Measurements from ENCODE around the gene KCNH3.
"Not testable (repeated sequence)": the region's sequence is repeated elsewhere in the genome, so short reads cannot be mapped to it uniquely, and the experiment has no call there.

The KCNH3 gene, protein sequence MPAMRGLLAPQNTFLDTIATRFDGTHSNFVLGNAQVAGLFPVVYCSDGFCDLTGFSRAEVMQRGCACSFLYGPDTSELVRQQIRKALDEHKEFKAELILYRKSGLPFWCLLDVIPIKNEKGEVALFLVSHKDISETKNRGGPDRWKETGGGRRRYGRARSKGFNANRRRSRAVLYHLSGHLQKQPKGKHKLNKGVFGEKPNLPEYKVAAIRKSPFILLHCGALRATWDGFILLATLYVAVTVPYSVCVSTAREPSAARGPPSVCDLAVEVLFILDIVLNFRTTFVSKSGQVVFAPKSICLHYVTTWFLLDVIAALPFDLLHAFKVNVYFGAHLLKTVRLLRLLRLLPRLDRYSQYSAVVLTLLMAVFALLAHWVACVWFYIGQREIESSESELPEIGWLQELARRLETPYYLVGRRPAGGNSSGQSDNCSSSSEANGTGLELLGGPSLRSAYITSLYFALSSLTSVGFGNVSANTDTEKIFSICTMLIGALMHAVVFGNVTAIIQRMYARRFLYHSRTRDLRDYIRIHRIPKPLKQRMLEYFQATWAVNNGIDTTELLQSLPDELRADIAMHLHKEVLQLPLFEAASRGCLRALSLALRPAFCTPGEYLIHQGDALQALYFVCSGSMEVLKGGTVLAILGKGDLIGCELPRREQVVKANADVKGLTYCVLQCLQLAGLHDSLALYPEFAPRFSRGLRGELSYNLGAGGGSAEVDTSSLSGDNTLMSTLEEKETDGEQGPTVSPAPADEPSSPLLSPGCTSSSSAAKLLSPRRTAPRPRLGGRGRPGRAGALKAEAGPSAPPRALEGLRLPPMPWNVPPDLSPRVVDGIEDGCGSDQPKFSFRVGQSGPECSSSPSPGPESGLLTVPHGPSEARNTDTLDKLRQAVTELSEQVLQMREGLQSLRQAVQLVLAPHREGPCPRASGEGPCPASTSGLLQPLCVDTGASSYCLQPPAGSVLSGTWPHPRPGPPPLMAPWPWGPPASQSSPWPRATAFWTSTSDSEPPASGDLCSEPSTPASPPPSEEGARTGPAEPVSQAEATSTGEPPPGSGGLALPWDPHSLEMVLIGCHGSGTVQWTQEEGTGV

DNA sequence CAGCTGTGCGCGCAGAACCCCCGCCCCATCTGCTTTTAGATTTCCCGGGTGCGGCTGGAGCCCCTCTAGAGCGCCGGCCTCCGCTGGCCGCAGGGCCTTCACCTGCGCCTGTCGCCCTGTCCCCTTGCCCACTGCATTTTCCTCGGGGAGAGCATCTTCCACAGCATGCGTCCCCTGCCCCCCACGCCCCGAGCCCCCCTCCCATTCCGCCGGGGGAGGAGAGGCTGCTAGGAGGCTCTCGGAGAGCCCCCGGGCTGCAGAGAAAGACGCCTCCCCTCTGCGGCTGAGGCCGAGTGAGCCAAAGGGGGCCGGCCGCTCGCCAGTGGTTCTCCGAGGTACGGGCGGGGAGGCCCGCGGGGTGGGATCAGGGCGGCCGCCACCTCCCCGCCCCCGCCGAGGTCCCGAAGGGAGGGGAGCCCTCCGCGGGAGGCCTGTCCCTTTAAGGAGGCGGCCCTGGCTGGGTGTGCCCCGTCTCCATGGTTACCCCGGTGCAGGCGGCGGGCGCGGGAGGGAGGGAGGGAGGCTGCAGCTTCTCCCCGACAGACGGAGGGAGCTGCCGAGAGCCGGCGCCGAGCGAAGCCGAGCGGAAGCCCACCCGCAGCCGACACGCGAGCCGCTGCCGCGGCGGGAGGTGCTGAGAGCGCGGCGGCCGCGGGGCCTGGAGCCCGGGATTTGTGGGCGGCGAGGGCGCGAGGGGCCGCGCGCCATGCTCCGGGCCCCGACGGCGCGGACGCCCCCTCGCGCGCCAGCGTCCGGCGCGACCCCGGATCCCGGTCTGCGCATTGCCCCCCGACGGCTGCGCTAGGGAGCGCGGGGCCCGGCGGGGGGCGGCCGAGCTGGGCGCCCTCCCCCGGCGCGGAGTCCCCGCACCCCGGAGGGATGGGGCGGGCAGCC is at the start of gene KCNH3:
Gene KCNH3 (plus strand): TSS at position 521 of the 894 bp plus-strand sequence. CDS start 387 bp downstream, outside the sequence.
- no peaks in the 10 kb centered on the region for H3K9me3 ChIP-seq
- peak within 1 kb of the TSS; percentile 34 for H3K4me3 ChIP-seq
- in situ Hi-C loops (cut with MboI; ENCODE audit: low sequenced_read_pairs) = no loop called here
- H3K27me3 ChIP-seq (ENCODE audit: low read depth) = peaks cover 4% of the 10 kb centered on the region; the same call in 1 of the 2 replicates
- peaks cover 3% of the 10 kb centered on the region for H3K4me1 ChIP-seq
- no peaks in the 10 kb centered on the region for H3K36me3 ChIP-seq (replicated peaks)
- DNase-seq (ENCODE audit: low spot score in 2 of 2) = peak; percentile 82 to 95

- Histone ChIP-seq H3K36me3 (replicated peaks) (no peaks in the 10 kb centered on the region), H3K4me3 (no peak overlapping the region), H3K9me3 (no peaks in the 10 kb centered on the region), H3K4me1 (no peaks in the 10 kb centered on the region), H3K27me3 (ENCODE audit: low read depth) (no peaks in the 10 kb centered on the region)
- in situ Hi-C loops (cut with MboI; ENCODE audit: low sequenced_read_pairs) = no loop called here
- DNase-seq (ENCODE audit: low spot score in 2 of 2) = no peak
These were observed 49.7 kb upstream of the KCNH3 start for GRCh38 chr12:49489154-49489553.

GRCh38 chr12:49489720-49490119 is 49.1 kb upstream of the KCNH3 start:
- DNase-seq (ENCODE audit: low spot score in 2 of 2) = peak in 1 of 2 experiments; percentile 19
- in situ Hi-C loops (cut with MboI; ENCODE audit: low sequenced_read_pairs) = no loop called here
- no peaks in the 10 kb centered on the region for H3K4me1 ChIP-seq

GRCh38 chr12:49491823-49492222 is 47.0 kb upstream of the KCNH3 start:
- Histone ChIP-seq H3K4me1 (no peaks in the 10 kb centered on the region), H3K4me3 (no peak overlapping the region), H3K27me3 (ENCODE audit: low read depth) (no peaks in the 10 kb centered on the region), H3K36me3 (replicated peaks) (no peaks in the 10 kb centered on the region), H3K9me3 (no peaks in the 10 kb centered on the region)
- DNase-seq (ENCODE audit: low spot score in 2 of 2) = no peak
- in situ Hi-C loops (cut with MboI; ENCODE audit: low sequenced_read_pairs) = no loop called here

More at GRCh38 chr12:49489720-49490119, 49.1 kb upstream of the KCNH3 start:
- no peak overlapping the region for H3K4me3 ChIP-seq
- no peaks in the 10 kb centered on the region for H3K36me3 ChIP-seq (replicated peaks)
- no peaks in the 10 kb centered on the region for H3K27me3 ChIP-seq (ENCODE audit: low read depth)
- H3K9me3 ChIP-seq = no peaks in the 10 kb centered on the region

- H3K27me3 ChIP-seq (ENCODE audit: low read depth) = no peaks in the 10 kb centered on the region
- no peaks in the 10 kb centered on the region for H3K9me3 ChIP-seq
- no peaks in the 10 kb centered on the region for H3K4me1 ChIP-seq
- DNase-seq (ENCODE audit: low spot score in 2 of 2) = no peak
- in situ Hi-C loops (cut with MboI; ENCODE audit: low sequenced_read_pairs) = no loop called here
- no peak overlapping the region for H3K4me3 ChIP-seq
- no peaks in the 10 kb centered on the region for H3K36me3 ChIP-seq (replicated peaks)
These were observed 44.9 kb upstream of the KCNH3 start for GRCh38 chr12:49493900-49494299.

DNA sequence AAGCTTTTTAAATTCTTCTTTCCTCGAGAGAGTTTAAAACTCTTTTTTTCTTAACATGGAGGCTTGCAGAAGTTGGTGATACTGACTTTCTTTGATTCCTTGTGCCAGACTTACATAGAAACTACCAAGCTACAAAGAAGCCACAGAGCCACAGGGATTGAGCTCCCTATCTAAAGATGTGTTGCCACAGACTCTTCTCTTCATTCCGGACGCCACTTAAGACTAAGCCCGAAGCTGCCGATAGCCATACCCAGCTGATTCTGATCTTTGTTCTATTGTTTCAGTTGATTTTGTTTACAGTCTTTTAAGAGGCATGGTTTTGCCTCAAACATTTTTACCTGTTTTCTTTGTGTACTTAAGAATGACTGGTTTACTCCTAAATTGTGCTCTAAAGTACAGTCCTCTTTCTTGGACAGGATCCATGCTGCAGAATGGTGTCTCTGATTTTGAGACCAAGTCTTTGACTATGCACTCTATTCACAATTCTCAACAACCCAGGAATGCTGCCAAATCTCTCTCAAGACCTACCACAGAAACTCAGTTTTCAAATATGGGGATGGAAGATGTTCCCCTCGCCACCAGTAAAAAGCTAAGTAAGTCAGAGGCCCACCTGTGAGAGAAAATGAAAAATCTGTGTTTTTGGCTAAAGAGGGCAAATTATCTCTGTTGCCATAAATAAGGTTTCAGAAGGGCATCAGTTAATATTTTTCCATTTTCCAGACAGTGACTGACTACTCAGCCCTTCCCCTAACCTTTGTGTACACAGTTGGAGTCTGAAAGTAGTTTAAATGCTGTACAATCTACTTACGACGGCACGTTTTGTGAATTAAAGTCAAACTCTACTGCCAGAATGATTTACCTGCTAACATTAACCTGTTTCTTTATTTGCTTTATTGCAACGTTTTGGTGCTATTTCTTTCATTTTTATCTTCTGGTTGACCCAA is 42.1 kb upstream of the KCNH3 start:
- in situ Hi-C loops (cut with MboI; ENCODE audit: low sequenced_read_pairs) = no loop called here

DNA sequence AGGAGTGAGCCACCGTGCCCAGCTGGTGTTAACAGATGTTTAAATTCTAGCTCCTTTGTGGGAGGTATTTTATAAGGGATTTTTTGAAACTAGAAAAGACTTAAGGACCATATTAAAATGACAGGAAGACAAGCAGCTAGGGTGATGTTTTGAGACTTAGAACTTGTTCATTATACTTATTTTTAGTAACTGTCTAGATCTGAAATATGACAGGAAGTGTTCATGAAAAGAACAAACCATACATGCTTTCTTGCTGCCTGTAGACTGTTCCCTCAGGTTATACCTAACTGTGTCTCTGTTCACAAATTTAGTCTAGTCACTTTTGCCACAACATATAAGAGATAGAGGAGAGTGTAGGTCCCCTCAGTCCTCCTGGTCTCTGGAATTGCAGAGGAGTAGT is 36.9 kb upstream of the KCNH3 start:
- H3K9me3 ChIP-seq = no peaks in the 10 kb centered on the region
- no peaks in the 10 kb centered on the region for H3K27me3 ChIP-seq (ENCODE audit: low read depth)
- in situ Hi-C loops (cut with MboI; ENCODE audit: low sequenced_read_pairs) = no loop called here
- H3K36me3 ChIP-seq (replicated peaks) = peaks cover 14% of the 10 kb centered on the region
- DNase-seq (ENCODE audit: low spot score in 2 of 2) = no peak
- no peaks in the 10 kb centered on the region for H3K4me1 ChIP-seq
- no peak overlapping the region for H3K4me3 ChIP-seq

More for the DNA sequence above, 42.1 kb upstream of the KCNH3 start:
- Histone ChIP-seq H3K9me3 (no peaks in the 10 kb centered on the region), H3K27me3 (ENCODE audit: low read depth) (no peaks in the 10 kb centered on the region), H3K36me3 (replicated peaks) (peaks cover 4% of the 10 kb centered on the region), H3K4me1 (no peaks in the 10 kb centered on the region), H3K4me3 (no peak overlapping the region)
- DNase-seq (ENCODE audit: low spot score in 2 of 2) = no peak

- Histone ChIP-seq H3K4me1 (no peaks in the 10 kb centered on the region), H3K36me3 (replicated peaks) (peaks cover 14% of the 10 kb centered on the region), H3K27me3 (ENCODE audit: low read depth) (no peaks in the 10 kb centered on the region), H3K4me3 (no peak overlapping the region), H3K9me3 (no peaks in the 10 kb centered on the region)
- DNase-seq (ENCODE audit: low spot score in 2 of 2) = no peak
- in situ Hi-C loops (cut with MboI; ENCODE audit: low sequenced_read_pairs) = no loop called here
These were observed 36.2 kb upstream of the KCNH3 start for GRCh38 chr12:49502590-49502989.

- Histone ChIP-seq H3K27me3 (ENCODE audit: low read depth) (no peaks in the 10 kb centered on the region), H3K9me3 (no peaks in the 10 kb centered on the region), H3K4me1 (no peaks in the 10 kb centered on the region), H3K36me3 (replicated peaks) (peaks cover 14% of the 10 kb centered on the region), H3K4me3 (no peak overlapping the region)
- no peak for DNase-seq (ENCODE audit: low spot score in 2 of 2)
- in situ Hi-C loops (cut with MboI; ENCODE audit: low sequenced_read_pairs) = no loop called here
These were observed 35.1 kb upstream of the KCNH3 start for GRCh38 chr12:49503674-49504180.

GRCh38 chr12:49505672-49506071 is 33.2 kb upstream of the KCNH3 start:
- no peaks in the 10 kb centered on the region for H3K27me3 ChIP-seq (ENCODE audit: low read depth)
- H3K4me1 ChIP-seq = no peaks in the 10 kb centered on the region
- no peak for DNase-seq (ENCODE audit: low spot score in 2 of 2)
- in situ Hi-C loops (cut with MboI; ENCODE audit: low sequenced_read_pairs) = loop anchor here (5.0 kb wide), 1 partner anchor 138 kb away; the partner anchor contains the start of gene SPATS2
- peaks cover 9% of the 10 kb centered on the region for H3K36me3 ChIP-seq (replicated peaks)
- no peaks in the 10 kb centered on the region for H3K9me3 ChIP-seq
- H3K4me3 ChIP-seq = no peak overlapping the region

DNA sequence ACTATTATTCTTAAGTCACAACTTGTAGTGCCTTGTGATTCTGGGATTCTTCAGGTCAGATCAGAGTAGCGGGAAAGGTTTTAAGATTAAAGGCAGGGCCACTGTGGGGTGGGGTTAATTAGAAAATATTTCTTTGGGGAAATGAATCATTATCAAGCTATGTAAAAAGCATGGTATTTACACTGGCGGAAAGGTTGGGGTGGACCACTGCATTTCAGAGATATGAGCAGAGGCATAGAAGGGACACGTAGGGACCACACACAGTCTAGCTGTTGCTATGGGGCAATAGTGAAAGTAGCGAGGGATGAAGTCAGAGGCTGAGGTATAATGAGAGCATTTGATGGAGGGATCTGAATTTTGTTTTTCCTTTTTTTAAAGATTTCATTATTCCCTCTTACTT is 31.7 kb upstream of the KCNH3 start:
- DNase-seq (ENCODE audit: low spot score in 2 of 2) = no peak
- no peaks in the 10 kb centered on the region for H3K27me3 ChIP-seq (ENCODE audit: low read depth)
- in situ Hi-C loops (cut with MboI; ENCODE audit: low sequenced_read_pairs) = loop anchor here (5.0 kb wide), 1 partner anchor 140 kb away; the partner anchor contains the start of gene SPATS2
- no peaks in the 10 kb centered on the region for H3K4me1 ChIP-seq
- no peaks in the 10 kb centered on the region for H3K9me3 ChIP-seq
- peaks cover 9% of the 10 kb centered on the region for H3K36me3 ChIP-seq (replicated peaks)
- H3K4me3 ChIP-seq = no peak overlapping the region

- in situ Hi-C loops (cut with MboI; ENCODE audit: low sequenced_read_pairs) = loop anchor here (5.0 kb wide), 1 partner anchor 142 kb away; the partner anchor contains the start of gene SPATS2
- not testable (repeated sequence) for H3K9me3 ChIP-seq; H3K4me3 ChIP-seq; H3K4me1 ChIP-seq; H3K27me3 ChIP-seq (ENCODE audit: low read depth); H3K36me3 ChIP-seq (replicated peaks); DNase-seq (ENCODE audit: low spot score in 2 of 2)
These were observed 29.1 kb upstream of the KCNH3 start for GRCh38 chr12:49509681-49510080.

All from HAP-1 (cell line).